Activated effector memory CD4-positive, alpha-beta T cell treated with anti-CD3 and anti-CD28 coated beads, Interleukin-2, amount 50 U/mL, for 16 hours (primary cell): ENCODE results near the gene ZXDA.
A peak's percentile ranks its signal among the peaks of the same experiment; 100 is the strongest.
"Not testable (repeated sequence)": the region's sequence is repeated elsewhere in the genome, so short reads cannot be mapped to it uniquely, and the experiment has no call there.

Experiments used
- DNase-seq: peaks from one replicate; pipeline ENCODE4 v3.0.0-alpha.2; 2020

ZXDA gene

GRCh38 chrX:57910287-57910912 lies at the start of gene ZXDA:
Gene ZXDA (minus strand): TSS chrX:57910458. CDS start chrX:57910420, 38 bp downstream.
- DNase-seq = not testable (repeated sequence)

GRCh38 chrX:57952320-57952678 lies 42.0 kb upstream of the ZXDA start:
- no peak for DNase-seq

GRCh38 chrX:57951666-57952319 lies 41.5 kb upstream of the ZXDA start:
- DNase-seq = no peak

- no peak for DNase-seq
Measured at GRCh38 chrX:57933321-57933720, 23.1 kb upstream of the ZXDA start.

GRCh38 chrX:57932266-57932665 lies 22.0 kb upstream of the ZXDA start:
- no peak for DNase-seq

GRCh38 chrX:57930051-57930450 lies 19.8 kb upstream of the ZXDA start:
- DNase-seq = no peak

- DNase-seq = no peak
Measured at GRCh38 chrX:57929373-57929772, 19.1 kb upstream of the ZXDA start.

GRCh38 chrX:57925806-57926205 lies 15.5 kb upstream of the ZXDA start:
- no peak for DNase-seq

GRCh38 chrX:57918750-57919436 lies 8.6 kb upstream of the ZXDA start:
- DNase-seq = no peak

GRCh38 chrX:57915680-57916079 lies 5.4 kb upstream of the ZXDA start:
- no peak for DNase-seq

- peak; percentile 70 for DNase-seq
Measured at GRCh38 chrX:57909595-57910286, 517 bp downstream of the ZXDA start.

GRCh38 chrX:57908972-57909594 lies 1.2 kb downstream of the ZXDA start:
- not testable (repeated sequence) for DNase-seq

GRCh38 chrX:57906790-57907189 lies 3.5 kb downstream of the ZXDA start:
- DNase-seq = no peak

GRCh38 chrX:57905141-57905540 lies 5.1 kb downstream of the ZXDA start:
- DNase-seq = no peak

- no peak for DNase-seq
Measured at GRCh38 chrX:57904176-57904880, 5.9 kb downstream of the ZXDA start.

GRCh38 chrX:57902633-57903032 lies 7.6 kb downstream of the ZXDA start:
- DNase-seq = no peak

GRCh38 chrX:57901466-57901865 lies 8.8 kb downstream of the ZXDA start:
- no peak for DNase-seq

- DNase-seq = no peak
Measured at GRCh38 chrX:57900975-57901374, 9.3 kb downstream of the ZXDA start.

GRCh38 chrX:57899906-57900305 lies 10.4 kb downstream of the ZXDA start:
- no peak for DNase-seq

- DNase-seq = no peak
Measured at GRCh38 chrX:57899064-57899463, 11.2 kb downstream of the ZXDA start.

GRCh38 chrX:57871463-57871862 lies 38.8 kb downstream of the ZXDA start:
- no peak for DNase-seq
